DMS114 treated with DMSO at 0.1 percent for 48 hours (cell line): ENCODE data around the gene SPATC1L.
"Not testable (repeated sequence)": the region's sequence is repeated elsewhere in the genome, so short reads cannot be mapped to it uniquely, and the experiment has no call there.

Experiments used
- DNase-seq: peaks from one replicate; lab custom pipeline; 2025; ENCODE audit not compliant: unreplicated experiment; lab: John Stamatoyannopoulos, UW

SPATC1L gene

DNA sequence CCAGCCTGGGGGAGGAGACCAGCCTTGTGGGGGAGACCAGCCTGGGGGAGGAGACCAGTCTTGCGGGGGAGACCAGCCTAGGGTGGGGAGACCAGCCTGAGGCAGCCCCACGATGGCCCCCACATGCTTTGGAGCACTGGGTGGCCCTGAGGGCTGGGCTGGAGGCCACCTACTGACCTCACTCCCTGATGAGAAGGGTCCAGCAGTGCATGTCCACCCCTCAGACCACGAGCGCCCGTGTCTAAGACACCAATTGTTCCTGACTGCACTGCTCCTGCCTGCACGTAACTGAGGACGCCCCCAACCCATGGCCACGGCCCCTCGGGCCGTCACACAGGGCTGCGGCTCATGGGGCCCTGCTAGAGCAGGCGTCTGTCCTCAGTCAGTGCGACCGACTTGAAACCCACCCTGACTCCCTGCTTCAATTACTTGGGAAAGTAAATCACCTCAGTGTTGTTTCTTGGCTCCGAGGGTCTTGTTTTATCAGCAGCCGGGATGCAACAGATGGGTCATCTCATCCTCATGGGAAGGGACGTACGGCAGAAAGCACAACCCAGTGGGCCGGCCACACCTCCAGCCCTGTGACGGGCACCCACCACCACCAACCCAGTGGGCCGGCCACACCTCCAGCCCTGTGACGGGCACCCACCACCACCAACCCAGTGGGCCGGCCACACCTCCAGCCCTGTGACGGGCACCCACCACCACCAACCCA, at the start of gene SPATC1L:
Gene SPATC1L (minus strand): TSS at position 550 of the 715 bp plus-strand sequence. CDS start 1,643 bp downstream, outside the sequence.
- peak; percentile 23 for DNase-seq

DNA sequence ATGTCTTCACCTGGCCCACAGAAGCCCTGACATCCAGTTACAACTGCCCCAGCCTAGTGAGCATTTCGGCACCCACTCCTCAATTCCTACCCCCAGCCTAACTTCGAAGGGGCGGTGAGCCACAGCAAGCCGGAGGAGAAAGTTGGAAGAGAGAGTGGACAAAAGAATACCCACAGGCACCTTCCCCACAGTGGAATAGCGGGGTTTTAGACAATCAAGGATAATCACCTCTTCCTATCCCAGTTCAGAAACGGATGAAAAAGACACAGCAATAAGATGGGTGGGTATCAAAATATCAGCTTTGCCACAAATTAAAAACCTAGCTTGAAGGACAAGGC, 45.6 kb upstream of the SPATC1L start:
- no peak for DNase-seq

DNA sequence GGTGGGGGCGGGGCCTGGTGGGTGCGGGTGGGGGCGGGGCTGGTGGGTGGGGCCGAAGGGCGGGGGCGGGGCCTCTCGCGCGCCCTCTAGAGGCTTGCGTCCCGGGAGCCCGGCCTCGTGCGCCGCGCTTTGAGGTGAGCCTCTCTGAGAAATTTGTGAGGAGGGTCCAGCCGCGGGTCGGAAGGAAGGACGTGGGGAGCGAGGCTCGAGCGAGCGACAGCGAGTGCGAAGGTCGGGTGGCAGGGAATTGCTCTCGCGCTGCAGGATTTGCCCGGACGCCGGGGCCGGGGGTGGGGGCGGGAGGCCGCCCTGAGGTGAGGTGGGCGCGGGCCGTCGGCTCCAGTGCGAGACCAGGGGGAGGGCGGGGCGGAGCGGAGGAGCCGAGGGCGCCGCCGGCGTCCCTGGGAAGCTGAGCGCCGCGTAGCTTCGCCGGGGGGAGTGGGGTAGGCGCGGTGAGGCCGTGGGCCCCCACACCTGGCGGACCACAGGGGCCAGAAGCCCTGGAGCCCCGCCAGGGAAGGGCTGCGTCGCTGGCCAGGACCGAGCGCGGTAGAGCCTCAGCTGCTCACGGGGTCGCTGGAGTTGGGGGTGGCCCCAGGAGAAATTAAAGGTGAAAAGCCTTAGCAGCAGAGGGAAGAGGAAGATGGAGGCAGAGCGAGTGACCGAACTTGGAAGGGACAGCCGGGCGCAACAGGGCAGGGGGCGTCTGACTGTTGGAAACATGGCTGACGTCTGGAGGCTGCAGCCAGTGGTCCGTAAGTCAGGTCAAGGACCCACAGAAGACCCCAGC, 45.1 kb upstream of the SPATC1L start:
- DNase-seq, result no peak

DNA sequence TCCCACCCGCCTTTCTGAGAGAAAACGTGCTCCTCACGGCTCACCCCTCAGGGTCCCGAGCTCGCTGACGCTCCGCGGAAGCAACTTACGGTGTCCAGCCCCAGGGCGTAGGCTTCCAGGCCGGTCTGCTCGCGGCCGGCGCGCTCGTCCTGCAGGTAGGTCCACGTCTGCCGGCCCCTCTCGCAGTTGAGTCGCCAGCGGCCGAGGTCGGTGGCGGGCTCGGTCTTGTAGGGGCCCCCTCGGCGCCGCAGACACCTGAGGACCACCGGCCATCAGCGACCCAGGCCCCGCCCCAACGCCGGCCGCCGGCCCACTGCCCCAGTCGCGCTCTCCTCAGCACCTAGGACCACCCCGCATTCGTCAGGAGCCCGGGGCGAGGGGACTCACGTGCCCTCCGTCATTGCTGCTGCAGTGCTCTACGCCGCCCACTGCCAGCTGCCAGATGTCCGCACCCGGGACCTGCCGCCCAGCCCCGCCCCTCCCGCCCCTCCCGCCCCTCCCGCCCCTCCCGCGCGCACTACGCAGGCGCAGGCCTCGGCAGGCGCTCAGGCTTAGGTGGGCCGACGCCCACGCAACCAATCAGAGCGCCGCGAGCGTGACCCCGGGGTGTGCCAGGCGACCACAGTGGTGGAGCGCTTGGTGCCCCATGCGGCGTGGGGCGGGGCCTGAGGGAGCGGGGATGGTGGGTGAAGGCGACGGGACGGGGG, 44.2 kb upstream of the SPATC1L start, which contains the start of gene LSS:
Gene LSS (minus strand): TSS at position 430 of the 707 bp plus-strand sequence. CDS start 29 bp downstream, at position 401.
- DNase-seq, result peak; percentile 71

DNA sequence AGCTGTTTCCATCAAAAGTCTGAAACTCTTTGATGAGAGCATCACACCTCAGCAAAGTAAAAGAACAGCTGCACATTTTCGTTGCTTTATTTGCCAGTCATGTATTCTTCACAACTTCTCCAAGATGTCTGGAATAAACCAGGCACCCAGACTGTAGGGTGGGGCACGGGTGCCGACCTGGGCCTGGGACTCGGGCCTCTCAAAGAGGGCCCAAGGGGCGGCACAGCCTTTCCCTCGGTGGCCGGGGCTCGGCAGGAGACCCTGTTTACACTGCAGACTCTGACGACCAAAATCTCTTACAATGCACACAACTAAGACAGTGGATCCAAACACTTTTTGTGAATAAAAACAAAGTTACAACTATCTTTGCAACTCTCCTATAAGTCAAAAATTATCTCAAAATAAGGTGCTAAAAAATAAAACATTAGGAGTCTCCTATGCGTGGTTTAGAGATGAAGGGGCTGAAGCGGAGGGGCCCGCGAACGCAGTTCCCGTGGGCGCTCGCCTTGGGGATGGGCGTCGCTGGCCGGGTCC, 43.6 kb upstream of the SPATC1L start:
- no peak for DNase-seq

DNA sequence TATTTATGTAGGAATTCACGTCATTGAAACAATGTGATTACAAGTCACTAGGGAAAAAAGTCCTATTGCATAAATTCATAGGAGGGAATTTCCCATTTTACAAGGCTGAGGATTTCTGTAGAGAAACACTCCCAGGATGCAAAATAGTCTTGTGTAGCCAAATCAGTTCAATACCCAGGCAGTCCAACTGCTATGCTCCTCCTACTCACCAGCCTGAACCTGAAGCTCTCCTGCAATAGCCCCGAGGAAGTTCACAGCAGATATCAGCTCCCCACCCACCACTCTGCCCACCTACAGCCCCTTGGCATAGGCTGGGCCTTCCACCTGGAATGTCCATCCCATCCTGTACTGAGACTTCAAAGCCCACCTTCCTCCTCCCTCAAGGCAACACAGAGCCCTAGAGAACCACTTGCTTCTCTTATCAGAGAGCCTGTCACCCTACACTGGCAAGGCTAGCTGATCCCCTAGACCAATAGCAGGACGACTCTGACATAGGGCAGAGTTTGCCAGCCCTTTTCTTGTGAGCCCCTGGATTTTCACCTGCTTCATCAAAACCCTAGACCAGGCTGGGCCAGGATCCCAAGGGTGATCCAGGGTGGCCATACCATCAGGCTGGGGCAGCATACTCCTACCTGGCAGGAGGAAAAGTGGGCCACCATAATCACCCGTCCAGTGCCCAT, 42.8 kb upstream of the SPATC1L start:
- no peak for DNase-seq

DNA sequence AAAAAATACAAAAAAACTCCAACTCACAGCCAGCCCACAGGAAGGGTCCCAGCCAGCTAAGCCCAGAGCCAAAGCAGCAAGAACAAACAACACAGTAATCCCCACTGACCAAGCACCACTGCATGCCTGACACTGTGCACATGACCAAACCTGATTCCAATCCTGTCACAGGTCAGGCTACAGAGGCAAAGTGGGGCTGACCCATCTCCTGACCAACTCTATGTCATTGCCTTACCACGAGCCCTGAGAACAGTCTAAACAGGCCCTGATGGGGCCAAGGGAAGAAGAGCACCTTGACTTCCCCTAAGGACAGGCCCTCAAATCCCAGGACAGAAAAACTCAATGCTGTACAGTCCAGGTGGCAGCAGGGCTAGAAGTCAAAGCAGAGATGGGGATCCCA, 41.9 kb upstream of the SPATC1L start:
- DNase-seq, result no peak

DNA sequence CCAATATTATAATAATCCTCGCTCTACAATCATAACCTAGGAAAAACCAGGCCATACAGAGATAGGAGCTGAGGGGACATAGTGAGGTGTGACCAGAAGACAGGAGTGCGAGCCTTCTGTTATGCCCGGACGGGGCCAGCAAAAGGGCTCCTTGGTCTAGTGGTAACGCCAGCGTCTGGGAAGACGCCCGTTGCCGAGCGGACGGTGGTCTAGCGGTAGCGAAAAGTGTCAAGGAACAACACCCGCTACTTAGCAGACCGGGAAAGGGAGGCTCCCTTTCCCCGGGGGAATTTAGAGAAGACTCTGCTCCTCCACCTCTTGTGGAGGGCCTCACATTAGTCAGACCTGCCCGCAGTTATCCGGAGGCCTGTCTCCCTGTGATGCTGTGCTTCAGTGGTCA, 39.4 kb upstream of the SPATC1L start:
- DNase-seq, result not testable (repeated sequence)

DNA sequence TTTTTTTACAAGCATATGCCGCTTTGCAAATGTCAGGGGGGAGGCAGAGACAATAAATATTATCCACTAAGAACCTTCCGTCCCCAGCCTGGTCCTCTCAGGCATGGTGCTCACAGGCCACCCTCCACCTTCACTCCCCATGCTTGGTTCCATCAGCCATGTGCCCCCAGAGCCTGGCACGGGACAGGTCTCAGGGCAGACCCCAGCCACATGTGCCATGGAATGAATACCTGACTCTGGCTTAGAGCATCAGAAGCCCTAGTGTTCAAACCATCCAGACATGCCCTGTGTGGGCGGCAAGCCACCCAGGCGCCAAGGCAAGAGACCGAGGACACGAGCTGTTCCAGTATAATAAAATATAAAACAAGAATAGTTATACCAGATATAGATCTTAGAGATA, 39.0 kb upstream of the SPATC1L start:
- no peak for DNase-seq

DNA sequence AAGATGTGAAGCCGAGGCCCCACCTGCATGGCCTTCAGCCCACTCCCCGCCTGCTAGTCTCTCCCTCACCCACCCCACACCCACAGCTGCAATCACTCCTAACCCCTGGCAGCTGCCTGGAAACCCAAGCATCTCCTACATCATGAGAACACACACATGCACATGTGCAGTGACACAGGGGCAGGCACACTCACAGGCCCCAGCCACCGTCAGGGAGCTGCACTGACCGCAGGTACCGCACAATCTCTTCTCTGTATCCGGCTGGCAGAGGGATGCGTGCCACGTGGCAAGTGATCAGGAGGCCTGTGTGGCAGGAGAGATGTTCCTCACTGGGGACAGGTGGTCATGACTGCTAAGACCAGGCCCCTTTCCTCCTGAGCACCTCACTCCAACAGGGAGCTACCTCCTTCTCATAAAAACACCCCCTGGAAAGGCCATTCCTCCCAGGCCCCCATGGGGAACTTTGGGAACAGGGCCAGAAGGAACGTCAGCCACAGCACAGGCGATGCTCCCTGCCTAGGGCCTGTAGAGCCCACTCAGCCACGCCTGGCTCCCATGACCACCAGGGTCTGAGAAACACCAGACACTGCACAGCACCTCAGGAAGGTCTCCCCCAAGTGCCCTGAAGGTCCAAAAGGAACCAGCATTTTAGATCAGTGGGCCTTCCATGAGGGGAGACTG, 38.3 kb upstream of the SPATC1L start:
- no peak for DNase-seq

DNA sequence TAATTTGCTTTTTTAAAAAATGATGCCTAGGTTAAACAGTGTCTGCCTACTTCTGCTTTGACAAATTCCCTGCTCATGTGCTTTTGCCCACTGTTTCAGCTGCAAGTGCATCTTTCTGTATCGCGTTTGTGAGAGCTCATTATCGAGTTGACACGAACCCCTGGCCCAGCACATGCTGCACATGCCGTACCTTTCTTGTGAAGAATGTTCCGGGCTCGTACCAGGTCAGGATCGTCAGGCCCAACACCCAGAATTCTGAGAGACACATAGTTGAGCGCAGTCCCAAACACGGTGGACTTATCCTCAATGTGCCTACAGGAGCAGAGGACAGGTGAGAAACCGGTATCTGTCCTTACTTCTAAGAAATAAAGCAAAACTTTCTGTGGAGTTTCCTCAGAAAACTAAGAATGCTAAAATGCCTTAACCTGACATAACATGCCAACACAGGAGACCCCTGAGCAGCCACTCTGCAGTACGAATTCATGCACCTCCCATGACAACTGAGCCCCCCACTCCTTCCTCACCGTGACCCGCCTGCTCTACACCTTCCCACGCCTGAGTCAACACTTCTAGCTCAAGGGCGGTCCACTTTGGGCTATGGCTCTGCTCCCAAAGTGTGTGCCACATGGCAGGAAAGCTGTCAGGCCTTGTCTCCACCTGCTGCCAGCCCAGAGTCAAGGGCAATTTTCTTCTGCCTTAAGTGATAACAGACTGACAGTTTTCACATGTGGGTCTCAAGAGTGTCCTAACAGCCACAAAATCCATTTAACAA, 37.6 kb upstream of the SPATC1L start:
- DNase-seq, result no peak

DNA sequence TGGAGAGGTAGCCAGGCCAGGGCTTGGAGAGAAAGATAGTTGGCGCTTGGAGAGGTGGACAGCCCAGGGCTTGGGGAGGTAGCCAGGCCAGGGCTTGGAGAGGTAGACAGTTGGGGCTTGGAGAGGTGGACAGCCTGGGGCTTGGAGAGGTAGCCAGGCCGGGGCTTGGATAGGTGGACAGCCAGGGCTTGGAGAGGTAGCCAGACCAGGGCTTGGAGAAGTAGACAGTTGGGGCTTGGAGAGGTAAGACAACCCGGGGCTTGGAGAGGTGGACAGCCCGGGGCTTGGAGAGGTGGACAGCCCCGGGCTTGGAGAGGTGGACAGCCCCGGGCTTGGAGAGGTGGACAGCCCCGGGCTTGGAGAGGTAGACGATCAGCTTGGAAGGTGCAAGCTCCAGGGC, 36.6 kb upstream of the SPATC1L start:
- no peak for DNase-seq

DNA sequence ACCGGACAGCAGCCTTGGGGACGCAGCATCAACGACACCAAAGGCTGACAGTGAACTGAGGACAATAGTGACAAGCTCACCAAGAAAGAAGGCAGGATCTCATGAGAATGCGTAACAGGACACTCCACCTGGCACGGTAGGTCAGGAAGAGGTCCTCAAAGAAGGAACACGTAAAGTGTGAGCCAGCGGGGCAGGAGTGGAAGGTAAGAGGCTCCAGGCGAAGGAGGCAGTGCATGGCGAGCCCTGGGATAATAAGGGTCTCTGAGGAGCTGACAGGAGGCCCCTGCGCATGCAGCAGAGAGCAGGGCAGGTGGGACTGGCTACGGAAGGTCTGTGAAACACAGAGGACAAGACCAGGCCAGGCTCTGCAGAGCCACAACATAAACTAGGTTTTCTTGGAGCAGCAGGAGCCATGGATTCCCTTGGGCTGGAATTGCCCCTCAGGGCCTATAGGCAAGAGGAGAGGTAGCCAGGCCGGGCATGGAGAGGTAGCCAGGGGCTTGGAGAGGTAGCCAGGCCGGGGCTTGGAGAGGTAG, 36.1 kb upstream of the SPATC1L start:
- no peak for DNase-seq

DNA sequence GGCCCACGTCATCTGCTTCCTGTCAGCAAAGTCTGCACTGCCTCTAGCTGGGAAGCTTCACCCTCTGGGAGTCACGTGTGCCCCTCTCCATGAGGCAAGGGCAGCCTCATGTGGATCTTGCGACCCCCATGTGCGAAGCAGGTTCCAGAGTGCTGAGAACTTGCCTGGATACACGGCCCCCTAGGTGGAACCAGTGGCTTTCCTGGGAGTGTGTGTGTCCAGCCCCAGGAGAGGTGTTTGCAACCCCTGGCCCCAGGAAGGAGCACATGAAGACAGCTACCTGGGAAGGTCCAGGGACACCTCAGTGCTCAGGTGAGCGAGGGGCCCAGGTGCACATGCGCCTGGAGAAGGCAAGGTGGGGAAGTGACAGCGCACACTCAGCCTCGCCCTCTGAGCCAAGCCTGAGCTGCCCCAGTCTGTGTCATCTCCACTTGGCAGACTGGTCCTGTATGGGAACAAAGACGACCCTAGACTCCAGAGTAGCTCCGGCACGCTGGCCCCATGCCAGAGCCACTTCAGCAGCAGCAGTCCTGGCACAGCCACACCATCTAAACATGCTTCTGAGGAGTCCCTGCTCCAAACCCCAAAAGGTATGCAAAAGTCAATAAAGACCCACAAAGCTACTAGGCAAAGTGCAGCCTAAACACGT, 35.5 kb upstream of the SPATC1L start:
- DNase-seq, result no peak

DNA sequence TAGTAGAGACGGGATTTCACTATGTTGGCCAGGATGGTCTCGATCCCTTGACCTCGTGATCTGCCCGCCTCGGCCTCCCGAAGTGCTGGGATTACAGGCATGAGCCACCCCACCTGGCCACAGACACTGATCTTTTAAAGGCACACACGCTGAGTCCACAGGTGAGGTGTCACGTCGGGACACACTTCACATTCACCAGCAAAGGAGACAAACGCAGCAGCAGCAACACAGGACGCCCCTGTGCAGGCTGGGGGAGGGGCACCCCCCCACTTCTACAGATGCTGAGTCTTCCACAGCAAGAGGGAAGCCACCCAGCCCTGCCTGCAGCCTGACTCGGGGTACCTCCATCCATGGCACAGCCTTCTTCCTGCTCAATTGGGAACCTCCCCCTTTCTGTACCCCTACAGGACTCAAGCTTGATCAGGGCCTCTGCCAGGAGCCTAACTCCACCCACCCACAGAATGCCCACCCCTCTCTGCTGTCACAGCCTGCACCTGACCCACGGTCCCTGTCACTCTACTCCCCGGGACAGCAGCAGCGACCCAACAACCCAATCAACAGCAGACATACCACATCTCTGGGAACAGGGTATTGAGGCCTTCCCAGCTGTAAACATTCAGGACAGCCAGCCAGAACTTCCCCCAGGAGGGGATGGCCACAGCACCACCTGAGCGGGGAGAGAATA, 34.8 kb upstream of the SPATC1L start:
- no peak for DNase-seq

DNA sequence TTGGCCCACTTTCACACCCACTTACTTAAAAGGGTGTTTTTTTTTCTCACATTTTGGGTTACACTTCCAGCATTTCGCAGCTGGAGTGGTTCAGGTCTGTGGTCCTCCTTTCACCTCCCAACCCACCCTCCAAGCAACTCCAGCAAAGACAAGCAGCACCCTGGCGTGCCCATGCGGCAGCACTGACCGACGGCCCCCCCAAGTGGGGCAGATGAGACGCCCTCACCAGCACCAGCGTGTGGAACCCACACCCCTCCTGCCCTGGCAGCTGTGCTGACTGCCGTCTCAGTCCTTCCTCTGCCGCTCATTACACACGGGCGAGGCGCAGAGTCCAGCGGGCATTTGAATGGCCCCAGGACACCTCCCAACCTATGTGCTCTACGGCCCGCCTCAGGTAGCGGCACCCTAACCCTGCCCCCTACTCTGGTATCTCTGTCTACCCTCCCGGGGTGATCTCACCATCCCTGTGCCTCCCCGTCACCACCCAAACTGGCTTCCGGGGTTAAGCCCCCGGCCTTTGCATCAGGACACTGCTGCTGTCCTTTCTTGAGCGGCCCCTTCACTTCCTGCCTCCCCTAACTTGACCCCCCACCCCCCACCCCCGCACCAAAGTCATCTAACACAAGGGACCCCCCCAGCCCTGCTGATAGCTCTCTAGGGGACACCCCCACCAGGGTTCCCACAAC, 33.4 kb upstream of the SPATC1L start:
- DNase-seq, result no peak

DNA sequence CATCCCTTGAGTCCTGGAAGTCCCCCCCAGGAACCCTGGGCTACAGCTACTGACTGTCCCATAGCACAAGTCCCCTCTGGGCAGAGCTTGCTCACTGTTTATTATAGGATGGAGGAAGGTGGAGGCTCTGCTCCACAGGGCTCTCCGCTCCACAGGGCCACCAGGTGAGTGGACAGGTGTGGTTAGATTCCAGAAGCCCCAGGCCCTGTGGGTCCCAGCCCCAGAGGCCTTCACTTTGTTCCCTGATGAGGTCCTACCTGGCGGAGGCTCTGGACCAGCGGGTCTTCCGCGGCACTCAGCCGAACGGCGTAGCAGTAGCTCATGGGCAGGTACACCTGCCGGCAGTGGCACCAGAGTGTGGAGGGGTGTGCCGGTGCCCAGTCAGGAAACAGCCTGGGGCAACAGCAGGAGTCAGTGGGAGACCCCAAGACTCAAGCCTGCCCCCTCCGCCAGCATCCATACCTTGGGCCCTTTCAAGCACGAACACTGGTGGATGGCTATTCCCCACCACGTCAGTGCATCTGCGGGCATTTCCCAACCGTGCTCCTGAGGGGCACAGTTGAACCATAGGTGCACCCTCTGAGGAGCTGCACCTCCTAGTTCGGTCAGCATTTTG, 32.0 kb upstream of the SPATC1L start:
- no peak for DNase-seq
